Astrocyte (in vitro differentiated cells and primary cell): ENCODE data around the gene AIFM1. TPM values are rescaled to one million over a fixed set of nuclear protein-coding genes. Genes with fewer than 3 reads are reported as not detected.

Experiments used
- DNase-seq: peaks from one replicate; pipeline ENCODE4 v3.0.0-alpha.2; 2010; ENCODE audit warnings: low read depth
- FAIRE-seq: peaks from 2 replicates; lab custom pipeline; 2011; peaks lifted over from hg19 to GRCh38; lab: Jason Lieb, UNC
- H2AFZ ChIP-seq: 2 replicates; pipeline ENCODE4 v1.6.0; 2012; ENCODE audit warnings: low read depth, low read length, inconsistent platforms
- H3K27ac ChIP-seq: 2 replicates; pipeline ENCODE4 v1.5.1; 2011; ENCODE audit warnings: low read depth, low read length, inconsistent platforms
- H3K27me3 ChIP-seq: 2 replicates; pipeline ENCODE4 v1.6.0; 2011; ENCODE audit warnings: low read length, inconsistent platforms; ENCODE audit not compliant: insufficient read depth
- H3K36me3 ChIP-seq: 2 replicates; pipeline ENCODE4 v1.5.1; 2011; ENCODE audit warnings: low read length, inconsistent platforms; ENCODE audit not compliant: insufficient read depth
- H3K4me1 ChIP-seq: 2 replicates; pipeline ENCODE4 v1.5.1; 2011; ENCODE audit warnings: low read length, inconsistent platforms; ENCODE audit not compliant: insufficient read depth
- H3K4me2 ChIP-seq: 2 replicates; pipeline ENCODE4 v1.6.0; 2012; ENCODE audit warnings: low read length, inconsistent platforms
- H3K4me3 ChIP-seq: 2 replicates; pipeline ENCODE4 v1.5.1; 2011; ENCODE audit warnings: low read depth, mild to moderate bottlenecking, low read length, inconsistent platforms; ENCODE audit not compliant: insufficient read depth
- H3K79me2 ChIP-seq: 2 replicates; pipeline ENCODE4 v1.6.0; 2012; ENCODE audit warnings: mild to moderate bottlenecking, low read length, inconsistent platforms; ENCODE audit not compliant: insufficient read depth
- H3K9ac ChIP-seq: 2 replicates; pipeline ENCODE4 v1.6.0; 2012; ENCODE audit warnings: mild to moderate bottlenecking, low read length, inconsistent platforms
- H3K9me3 ChIP-seq: 2 replicates; pipeline ENCODE4 v1.5.1; 2012; ENCODE audit warnings: low read depth, mild to moderate bottlenecking, low read length, inconsistent platforms; ENCODE audit not compliant: insufficient read depth
- H4K20me1 ChIP-seq: 2 replicates; pipeline ENCODE4 v1.6.0; 2012; ENCODE audit warnings: low read length, inconsistent platforms; ENCODE audit not compliant: insufficient read depth
- H3K27ac Mint-ChIP-seq: one replicate; pipeline ENCODE4 v1.8.0; 2021; ENCODE audit warnings: mild to moderate bottlenecking, mixed read lengths; ENCODE audit not compliant: unreplicated experiment
- H3K27me3 Mint-ChIP-seq: one replicate; pipeline ENCODE4 v1.8.0; 2021; ENCODE audit warnings: low read depth, mixed read lengths; ENCODE audit not compliant: unreplicated experiment
- H3K36me3 Mint-ChIP-seq: one replicate; pipeline ENCODE4 v1.8.0; 2021; ENCODE audit warnings: low read depth, mixed read lengths; ENCODE audit not compliant: unreplicated experiment
- H3K4me1 Mint-ChIP-seq: one replicate; pipeline ENCODE4 v1.8.0; 2021; ENCODE audit warnings: low read depth, mixed read lengths; ENCODE audit not compliant: unreplicated experiment
- H3K4me3 Mint-ChIP-seq: one replicate; pipeline ENCODE4 v1.8.0; 2021; ENCODE audit warnings: mild to moderate bottlenecking, moderate library complexity, mixed read lengths; ENCODE audit not compliant: unreplicated experiment
- H3K9me3 Mint-ChIP-seq: one replicate; pipeline ENCODE4 v1.8.0; 2021; ENCODE audit warnings: mild to moderate bottlenecking, mixed read lengths; ENCODE audit not compliant: unreplicated experiment
- CTCF ChIP-seq: IDR thresholded peaks from 2 replicates; pipeline ENCODE4 v1.5.1; 2011; ENCODE audit warnings: low read depth, mild to moderate bottlenecking, inconsistent platforms, low read length, moderate library complexity; ENCODE audit not compliant: insufficient read depth
- EZH2 ChIP-seq: IDR thresholded peaks from 2 replicates; pipeline ENCODE4 v1.6.1; 2012; ENCODE audit warnings: mild to moderate bottlenecking, low read length, inconsistent platforms; ENCODE audit not compliant: insufficient read depth
- total RNA-seq: library from RNA; stranded (reverse); gene quantifications from 2 replicates; pipeline ENCODE4 v1.2.1, GENCODE V29; 2021

AIFM1 gene
- total RNA-seq, 1 donor from 2014 or later = 38.1 TPM

- Histone ChIP-seq H3K36me3 (no peaks in the 10 kb centered on the region), H3K4me2 (no peak overlapping the region), H3K4me3 (no peak overlapping the region), H3K27me3 (no peaks in the 10 kb centered on the region), H3K4me1 (peaks cover 8% of the 10 kb centered on the region), H3K27ac (no peak overlapping the region), H3K9me3 (no peaks in the 10 kb centered on the region), H2AFZ (no peak overlapping the region), H3K79me2 (peaks cover 21% of the 10 kb centered on the region), H3K9ac (no peak overlapping the region), H4K20me1 (peaks cover 46% of the 10 kb centered on the region)
- H3K27ac Mint-ChIP-seq = no peak overlapping the region
- H3K27me3 Mint-ChIP-seq = no peaks in the 10 kb centered on the region
- H3K36me3 Mint-ChIP-seq = peaks cover 8% of the 10 kb centered on the region
- TF ChIP-seq CTCF (no peak), EZH2 (no peak)
- no peak overlapping the region for H3K4me3 Mint-ChIP-seq
- no peak for FAIRE-seq
- peaks cover 2% of the 10 kb centered on the region for H3K9me3 Mint-ChIP-seq
- DNase-seq = no peak
- H3K4me1 Mint-ChIP-seq = peaks cover 37% of the 10 kb centered on the region
These were observed 84.8 kb downstream of the AIFM1 start for GRCh38 chrX:130080791-130081367.

- Mint-ChIP-seq H3K4me1 (peaks cover 31% of the 10 kb centered on the region), H3K9me3 (peaks cover 2% of the 10 kb centered on the region), H3K36me3 (peaks cover 8% of the 10 kb centered on the region), H3K27ac (no peak overlapping the region), H3K27me3 (no peaks in the 10 kb centered on the region), H3K4me3 (no peak overlapping the region)
- Histone ChIP-seq H3K4me3 (no peak overlapping the region), H3K9ac (no peak overlapping the region), H4K20me1 (peaks cover 40% of the 10 kb centered on the region), H3K27me3 (no peaks in the 10 kb centered on the region), H3K36me3 (no peaks in the 10 kb centered on the region), H3K27ac (no peak overlapping the region), H3K4me2 (no peak overlapping the region), H3K79me2 (peaks cover 14% of the 10 kb centered on the region), H2AFZ (no peak overlapping the region), H3K9me3 (no peaks in the 10 kb centered on the region), H3K4me1 (peaks cover 2% of the 10 kb centered on the region)
- TF ChIP-seq EZH2 = no peak
- TF ChIP-seq CTCF = peak; percentile 62
- peak; percentile 72 for FAIRE-seq
- peak; percentile 32 for DNase-seq
These were observed 85.7 kb downstream of the AIFM1 start for GRCh38 chrX:130079824-130080406.

Other genes starting within 250 kb of the AIFM1 start
- gene BCORL1, start 183.2 kb downstream of the AIFM1 start, total RNA-seq = 20.0 and 22.3 TPM in 2 replicates
- 30.5 and 31.2 TPM in 2 replicates for gene ELF4, start 55.3 kb downstream of the AIFM1 start, total RNA-seq
- gene RAB33A, start 6.1 kb upstream of the AIFM1 start, total RNA-seq = 1.7 and 1.9 TPM in 2 replicates
- gene ZNF280C, start 103.1 kb upstream of the AIFM1 start, total RNA-seq = 7.3 and 7.8 TPM in 2 replicates
- gene SLC25A14, start 174.1 kb upstream of the AIFM1 start, total RNA-seq = 16.0 and 17.4 TPM in 2 replicates
- gene GPR119, start 219.8 kb upstream of the AIFM1 start, total RNA-seq = not detected in 2 replicates
- 19.7 TPM in 2 replicates for gene RBMX2, start 236.1 kb upstream of the AIFM1 start, total RNA-seq